OCI-LY1 (cell line): ENCODE measurements around the gene HBG1.

ENCODE experiments used
- EZH2 ChIP-seq: fragments of 200-600 bp; sonication (generic), shearing (Covaris generic); IDR thresholded peaks from 2 replicates; pipeline ENCODE4 v1.8.0; 2017; ENCODE audit warnings: borderline replicate concordance, mixed run types, mild to moderate bottlenecking, antibody characterized with exemption, low read length, moderate library complexity, mixed read lengths
- TF ChIP-seq, protein P1 (sequence below): fragments of 200-600 bp; sonication (generic), shearing (Covaris generic); IDR thresholded peaks from 2 replicates; pipeline ENCODE4 v1.5.1; 2017; ENCODE audit warnings: mild to moderate bottlenecking, antibody characterized with exemption, low read length, moderate library complexity, mixed read lengths

DNA sequence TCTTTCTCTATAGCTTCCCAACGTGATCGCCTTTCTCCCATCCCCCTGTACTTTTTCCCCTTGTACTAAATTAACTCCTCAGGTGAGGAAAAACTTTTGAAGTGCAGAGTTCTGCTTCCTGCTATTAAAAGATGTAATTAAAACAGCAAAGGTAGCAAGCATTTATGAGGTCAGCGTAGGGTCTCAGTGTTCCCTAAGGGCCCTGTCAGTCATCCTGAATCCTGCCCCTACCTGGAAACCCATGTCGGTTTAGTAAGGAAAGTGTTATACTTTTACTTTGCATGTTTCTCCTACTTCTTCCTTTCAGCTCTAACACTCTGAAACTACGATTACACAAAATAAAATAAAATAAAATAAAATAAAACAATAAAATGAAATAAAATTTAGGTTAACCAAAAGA, 21.5 kb downstream of the HBG1 start:
- TF ChIP-seq, protein P1, sequence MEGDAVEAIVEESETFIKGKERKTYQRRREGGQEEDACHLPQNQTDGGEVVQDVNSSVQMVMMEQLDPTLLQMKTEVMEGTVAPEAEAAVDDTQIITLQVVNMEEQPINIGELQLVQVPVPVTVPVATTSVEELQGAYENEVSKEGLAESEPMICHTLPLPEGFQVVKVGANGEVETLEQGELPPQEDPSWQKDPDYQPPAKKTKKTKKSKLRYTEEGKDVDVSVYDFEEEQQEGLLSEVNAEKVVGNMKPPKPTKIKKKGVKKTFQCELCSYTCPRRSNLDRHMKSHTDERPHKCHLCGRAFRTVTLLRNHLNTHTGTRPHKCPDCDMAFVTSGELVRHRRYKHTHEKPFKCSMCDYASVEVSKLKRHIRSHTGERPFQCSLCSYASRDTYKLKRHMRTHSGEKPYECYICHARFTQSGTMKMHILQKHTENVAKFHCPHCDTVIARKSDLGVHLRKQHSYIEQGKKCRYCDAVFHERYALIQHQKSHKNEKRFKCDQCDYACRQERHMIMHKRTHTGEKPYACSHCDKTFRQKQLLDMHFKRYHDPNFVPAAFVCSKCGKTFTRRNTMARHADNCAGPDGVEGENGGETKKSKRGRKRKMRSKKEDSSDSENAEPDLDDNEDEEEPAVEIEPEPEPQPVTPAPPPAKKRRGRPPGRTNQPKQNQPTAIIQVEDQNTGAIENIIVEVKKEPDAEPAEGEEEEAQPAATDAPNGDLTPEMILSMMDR: no peak
- no peak for TF ChIP-seq EZH2
